Right lobe of liver (tissue), 6 donors: ENCODE measurements around the gene ZNF319. TPM values are rescaled to one million over a fixed set of nuclear protein-coding genes. Genes with fewer than 3 reads are reported as not detected.

Experiments
- ATAC-seq, 4 donors: fragments of 200-7000 bp; cut with Tn5 transposase; one replicate each; pipeline ENCODE4 v1.9.1; 2020; ENCODE audit warnings: mild to moderate bottlenecking in 4 of 4, moderate library complexity in 4 of 4
- DNase-seq, 3 donors: peaks; one replicate each; pipeline ENCODE4 v3.0.0-alpha.2; 2020
- H3K27ac ChIP-seq, 3 donors: fragments of 200-600 bp; one replicate each; pipeline ENCODE4 v1.8.0; 2022
- H3K27me3 ChIP-seq, 2 donors: fragments of 200-600 bp; one replicate each; pipeline ENCODE4 v1.8.0; 2022
- H3K36me3 ChIP-seq, 4 donors: fragments of 200-600 bp; sonication (generic) in 1 of 4; one replicate each; pipeline versions ENCODE4 v1.5.1 to v1.8.0; 2017 to 2022; ENCODE audit warnings: control low read depth in 1 of 4
- H3K4me1 ChIP-seq, 4 donors: fragments of 200-600 bp; sonication (generic) in 1 of 4; one replicate each; pipeline versions ENCODE4 v1.5.1 to v1.8.0; 2017 to 2022; ENCODE audit warnings: control low read depth in 1 of 4
- H3K4me3 ChIP-seq, 3 donors: fragments of 200-600 bp; one replicate each; pipeline ENCODE4 v1.8.0; 2022
- H3K9me3 ChIP-seq, 4 donors: fragments of 200-600 bp; sonication (generic) in 1 of 4; one replicate each; pipeline versions ENCODE4 v1.5.1 to v1.8.0; 2017 to 2022; ENCODE audit warnings: control low read depth in 1 of 4
- POLR2A ChIP-seq: fragments of 450-650 bp; IDR thresholded peaks from one replicate; pipeline ENCODE4 v1.6.1; 2017; ENCODE audit warnings: antibody characterized with exemption, mild to moderate bottlenecking
- WGBS: methylation state at CpG from one replicate; pipeline ENCODE4 v1.1.6; 2018; ENCODE audit warnings: low coverage, low lambda C conversion rate; ENCODE audit not compliant: insufficient coverage; ENCODE audit errors: missing lambda C conversion rate; 5-methylcytosine and 5-hydroxymethylcytosine counted together
- intact Hi-C, 2 donors: fragments of 100-400 bp; cut with DNase I; formaldehyde crosslinking; loops; one replicate each; pipeline versions ENCODE4 v1.11.2 to v1.14.1; 2022
- total RNA-seq, 6 experiments: library from RNA; depleted of rRNA in 2 of 6; stranded (reverse); fragments of >200 nt in 2 of 6; fragmentation: NEBNext Ultra II Directional in 3 of 6; extraction: Animal tissue kit (Norgen Biotek cat#: 25700) in 3 of 6; gene quantifications; one replicate each; pipeline versions ENCODE4 v1.1.0 to v1.2.4, GENCODE V29; 2016 to 2023
- TF ChIP-seq, protein P1 (sequence below), 4 donors: fragments of 200-600 bp in 3 of 4; fragments of 450-650 bp in 1 of 4; IDR thresholded peaks; one replicate each; pipeline versions ENCODE4 v1.5.1 to v1.8.0; 2016 to 2022; ENCODE audit warnings: antibody characterized with exemption in 4 of 4, mild to moderate bottlenecking in 2 of 4
- donor health status: DM: no; HTN: yes; CAD: no.
- donor health status: DM: no; HTN: no; CAD: no.
- donor health status: DM: no; HTN: no; CAD: no.
- donor health status: DM: no; HTN: yes; CAD: no.
- donor health status: DM: no; HTN: yes; CAD: no.

ZNF319 gene
- total RNA-seq, 6 experiments from 2014 or later, result 2.5 to 4.9 (median 3.4) TPM

DNA sequence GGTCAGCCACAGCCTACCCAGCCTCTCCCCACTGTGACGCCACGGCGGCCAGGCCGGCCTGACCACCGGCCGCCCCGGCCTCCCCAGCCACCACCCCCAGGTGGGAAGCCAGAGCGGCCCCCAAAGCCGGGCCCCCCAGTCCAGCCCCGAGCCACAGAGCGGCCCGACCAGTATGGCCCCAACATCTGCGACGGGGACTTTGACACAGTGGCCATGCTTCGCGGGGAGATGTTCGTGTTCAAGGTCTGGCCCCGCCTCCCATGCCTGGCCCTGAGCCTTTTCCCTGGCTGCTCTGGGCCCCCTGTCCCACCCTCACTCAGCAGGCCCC lies 41.1 kb upstream of the ZNF319 start:
- no peaks in the 10 kb centered on the region for H3K4me1 ChIP-seq
- H3K36me3 ChIP-seq, result peaks cover 0 to 60% (median 24%) of the 10 kb centered on the region in 4 donors
- DNase-seq (peak in 1 of 3 donors; percentile 16), ATAC-seq (no peak)
- H3K4me3 ChIP-seq, result no peak overlapping the region
- WGBS, result 60% methylated on average over 3 of the region's 18 CpGs
- H3K27ac ChIP-seq, result no peak overlapping the region
- intact Hi-C loops, result no loop called here
- TF ChIP-seq POLR2A, result no peak
- TF ChIP-seq, protein P1, sequence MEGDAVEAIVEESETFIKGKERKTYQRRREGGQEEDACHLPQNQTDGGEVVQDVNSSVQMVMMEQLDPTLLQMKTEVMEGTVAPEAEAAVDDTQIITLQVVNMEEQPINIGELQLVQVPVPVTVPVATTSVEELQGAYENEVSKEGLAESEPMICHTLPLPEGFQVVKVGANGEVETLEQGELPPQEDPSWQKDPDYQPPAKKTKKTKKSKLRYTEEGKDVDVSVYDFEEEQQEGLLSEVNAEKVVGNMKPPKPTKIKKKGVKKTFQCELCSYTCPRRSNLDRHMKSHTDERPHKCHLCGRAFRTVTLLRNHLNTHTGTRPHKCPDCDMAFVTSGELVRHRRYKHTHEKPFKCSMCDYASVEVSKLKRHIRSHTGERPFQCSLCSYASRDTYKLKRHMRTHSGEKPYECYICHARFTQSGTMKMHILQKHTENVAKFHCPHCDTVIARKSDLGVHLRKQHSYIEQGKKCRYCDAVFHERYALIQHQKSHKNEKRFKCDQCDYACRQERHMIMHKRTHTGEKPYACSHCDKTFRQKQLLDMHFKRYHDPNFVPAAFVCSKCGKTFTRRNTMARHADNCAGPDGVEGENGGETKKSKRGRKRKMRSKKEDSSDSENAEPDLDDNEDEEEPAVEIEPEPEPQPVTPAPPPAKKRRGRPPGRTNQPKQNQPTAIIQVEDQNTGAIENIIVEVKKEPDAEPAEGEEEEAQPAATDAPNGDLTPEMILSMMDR (IDR thresholded peaks at IDR 0.05), result no peak
- no peaks in the 10 kb centered on the region for H3K9me3 ChIP-seq
- H3K27me3 ChIP-seq, result no peaks in the 10 kb centered on the region

DNA sequence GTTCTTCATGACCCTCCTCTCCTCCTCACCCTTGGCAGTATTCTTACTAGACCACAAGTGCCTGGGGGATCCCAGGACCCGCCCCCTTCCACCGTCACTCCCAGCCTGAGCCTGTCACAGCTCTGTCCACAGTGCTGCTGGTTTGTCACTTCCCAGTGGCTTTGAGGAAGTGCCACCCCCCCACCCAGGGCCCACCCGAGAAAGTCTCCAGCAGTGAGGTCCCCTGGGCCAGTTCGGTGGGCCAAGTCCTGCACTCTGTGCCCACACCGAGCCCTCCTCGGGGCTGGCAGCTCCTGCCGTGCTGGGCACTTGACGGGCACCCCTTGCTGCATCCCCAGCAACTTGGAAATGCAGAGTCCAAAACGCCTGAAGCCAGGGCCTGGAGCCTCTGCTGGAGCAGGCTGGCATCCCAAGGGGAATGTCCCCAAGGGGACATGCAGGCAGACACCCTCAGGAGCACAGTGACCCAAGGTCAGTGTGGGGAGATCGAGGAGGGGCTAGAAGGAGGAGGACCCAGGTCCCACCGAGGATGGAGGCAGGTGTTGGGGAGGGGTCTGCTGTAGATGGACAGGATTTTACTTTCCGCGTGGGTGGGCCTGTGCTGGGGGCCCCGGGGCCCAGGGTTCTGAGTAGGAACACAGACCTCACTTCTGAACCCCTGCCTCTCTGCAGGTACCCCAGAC lies 40.6 kb upstream of the ZNF319 start:
- Histone ChIP-seq H3K27ac (no peak overlapping the region), H3K27me3 (no peaks in the 10 kb centered on the region), H3K9me3 (no peaks in the 10 kb centered on the region), H3K4me3 (no peak overlapping the region), H3K36me3 (peaks cover 0 to 60% (median 24%) of the 10 kb centered on the region in 4 donors), H3K4me1 (no peaks in the 10 kb centered on the region)
- ATAC-seq (no peak), DNase-seq (peak in 1 of 3 donors; percentile 10)
- intact Hi-C loops, result no loop called here
- 80% methylated on average over 1 of the region's 14 CpGs for WGBS
- TF ChIP-seq POLR2A, result no peak
- TF ChIP-seq, protein P1 (IDR thresholded peaks at IDR 0.05), result no peak

DNA sequence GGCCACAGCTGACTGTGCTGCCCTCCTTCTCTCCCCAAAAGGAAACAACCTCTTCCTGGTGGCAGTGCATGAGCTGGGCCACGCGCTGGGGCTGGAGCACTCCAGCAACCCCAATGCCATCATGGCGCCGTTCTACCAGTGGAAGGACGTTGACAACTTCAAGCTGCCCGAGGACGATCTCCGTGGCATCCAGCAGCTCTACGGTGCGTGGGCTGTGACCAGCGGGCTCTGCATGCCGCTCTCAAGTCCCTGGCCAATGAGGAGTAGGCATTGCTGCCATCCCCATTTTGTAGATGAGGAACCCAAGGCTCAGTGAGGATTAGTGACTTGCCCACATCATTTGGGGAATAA lies 40.0 kb upstream of the ZNF319 start:
- no peaks in the 10 kb centered on the region for H3K4me1 ChIP-seq
- no peaks in the 10 kb centered on the region for H3K27me3 ChIP-seq
- intact Hi-C loops, result no loop called here
- peak in 1 of 3 donors; percentile 8 for DNase-seq
- no peak overlapping the region for H3K4me3 ChIP-seq
- ATAC-seq, result no peak
- no peaks in the 10 kb centered on the region for H3K9me3 ChIP-seq
- TF ChIP-seq, protein P1 (IDR thresholded peaks at IDR 0.05), result no peak
- no peak for TF ChIP-seq POLR2A
- H3K27ac ChIP-seq, result no peak overlapping the region
- WGBS, result 97% methylated on average over 6 of the region's 12 CpGs
- H3K36me3 ChIP-seq, result peaks cover 0 to 60% (median 24%) of the 10 kb centered on the region in 4 donors

DNA sequence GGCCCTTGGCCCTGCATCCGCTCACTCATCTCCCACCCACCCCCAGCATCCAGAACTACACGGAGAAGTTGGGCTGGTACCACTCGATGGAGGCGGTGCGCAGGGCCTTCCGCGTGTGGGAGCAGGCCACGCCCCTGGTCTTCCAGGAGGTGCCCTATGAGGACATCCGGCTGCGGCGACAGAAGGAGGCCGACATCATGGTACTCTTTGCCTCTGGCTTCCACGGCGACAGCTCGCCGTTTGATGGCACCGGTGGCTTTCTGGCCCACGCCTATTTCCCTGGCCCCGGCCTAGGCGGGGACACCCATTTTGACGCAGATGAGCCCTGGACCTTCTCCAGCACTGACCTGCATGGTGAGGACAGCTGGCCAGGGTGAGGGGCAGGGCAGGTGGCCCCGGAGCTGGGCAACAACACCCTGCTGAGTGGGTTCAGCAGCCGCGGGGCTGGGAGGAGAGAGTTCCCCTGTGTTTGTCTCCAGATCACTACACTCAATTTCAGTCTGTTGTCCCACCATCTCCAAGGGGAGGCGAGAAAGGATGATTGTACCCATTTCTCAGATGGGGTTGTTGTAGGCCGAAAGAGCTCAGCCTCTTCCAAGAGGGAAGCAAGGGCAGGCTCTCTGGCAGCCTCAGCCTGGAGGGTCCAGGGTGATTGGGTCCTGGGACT lies 39.5 kb upstream of the ZNF319 start:
- intact Hi-C loops, result no loop called here
- no peaks in the 10 kb centered on the region for H3K27me3 ChIP-seq
- ATAC-seq, result no peak
- H3K4me1 ChIP-seq, result no peaks in the 10 kb centered on the region
- no peaks in the 10 kb centered on the region for H3K9me3 ChIP-seq
- no peak overlapping the region for H3K27ac ChIP-seq
- H3K36me3 ChIP-seq, result peaks cover 0 to 60% (median 24%) of the 10 kb centered on the region in 4 donors
- DNase-seq, result peak in 1 of 3 donors; percentile 8
- H3K4me3 ChIP-seq, result no peak overlapping the region
- TF ChIP-seq, protein P1 (IDR thresholded peaks at IDR 0.05), result no peak
- TF ChIP-seq POLR2A, result no peak
- 100% methylated on average over 4 of the region's 26 CpGs for WGBS
